NOMO-1 treated with dmso at 0.1 percent for 144 hours (cell line): ENCODE results near the gene MBD3L1.

Experiments
- DNase-seq: peaks from one replicate; lab custom pipeline; 2025; ENCODE audit not compliant: unreplicated experiment; lab: John Stamatoyannopoulos, UW

The MBD3L1 gene

DNA sequence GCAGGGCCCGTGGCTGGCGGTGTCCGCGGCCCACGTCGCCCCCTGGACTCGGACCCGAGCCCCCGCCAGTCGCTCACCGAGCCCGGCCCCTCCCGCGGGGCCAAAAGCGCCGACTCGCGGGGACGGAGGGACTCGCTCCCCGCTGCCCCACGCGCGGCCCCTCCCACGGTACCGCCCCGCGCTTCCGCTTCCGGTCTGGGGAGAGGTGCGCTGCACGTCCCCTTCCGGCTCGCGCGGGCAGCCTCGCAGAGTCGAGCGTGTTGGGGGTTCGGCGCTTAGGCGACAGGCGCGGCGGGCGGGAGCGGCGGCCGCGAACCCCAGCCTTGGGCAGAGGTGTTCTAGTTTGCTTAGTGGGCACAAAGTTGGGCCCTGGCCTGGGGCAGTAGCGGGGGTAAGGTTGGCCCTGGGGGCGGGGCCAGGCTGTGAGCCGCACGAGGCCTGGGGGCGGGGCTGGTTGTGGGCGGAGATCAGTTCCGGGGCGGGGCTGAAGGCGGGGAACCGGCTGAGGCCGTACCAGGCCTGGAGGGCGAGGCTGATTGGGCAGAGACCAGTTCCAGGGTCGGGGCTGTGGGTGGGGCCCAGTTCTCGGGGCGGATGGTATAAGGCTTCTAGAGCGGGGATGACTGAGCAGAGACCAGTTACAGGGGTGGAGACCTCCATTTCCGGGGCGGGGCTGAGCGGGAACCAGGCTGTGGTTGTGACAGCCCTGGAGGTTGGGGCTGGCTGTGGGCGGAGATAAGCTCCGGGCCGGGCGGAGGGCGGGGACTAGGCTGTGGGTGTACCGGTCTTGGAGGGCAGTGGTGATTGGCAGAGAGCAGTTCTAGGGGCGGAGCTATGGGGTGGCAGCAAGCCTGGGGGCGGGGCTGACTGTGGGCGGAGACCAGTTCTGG lies at the start of gene MBD3L1, which contains the start of gene ZNF558:
TSS of gene MBD3L1 (plus strand) at position 246 of the 890 bp plus-strand sequence. CDS start 10,302 bp downstream, outside the sequence.
TSS of gene ZNF558 (minus strand) at position 173 of the 890 bp plus-strand sequence. CDS start 9,645 bp downstream, outside the sequence.
- DNase-seq: peak; percentile 94

DNA sequence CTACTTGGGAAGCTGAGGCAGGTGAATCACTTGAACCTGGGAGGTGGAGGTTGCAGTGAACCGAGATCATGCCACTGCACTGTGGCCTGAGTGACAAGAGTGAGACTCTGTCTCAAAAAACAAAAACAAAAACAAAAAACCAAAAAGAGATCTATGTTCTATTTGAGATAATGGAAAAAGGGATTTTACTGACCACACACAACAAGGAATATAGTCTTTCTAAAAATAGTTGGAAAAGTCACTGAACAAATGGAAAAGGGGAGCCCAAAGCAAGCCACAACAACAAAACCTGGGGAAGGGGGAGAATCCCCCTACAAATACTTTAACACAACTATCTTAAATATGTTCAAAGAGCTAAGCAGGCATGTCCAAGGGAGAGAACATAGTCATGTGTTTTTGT lies 37.4 kb upstream of the MBD3L1 start:
- DNase-seq: no peak

DNA sequence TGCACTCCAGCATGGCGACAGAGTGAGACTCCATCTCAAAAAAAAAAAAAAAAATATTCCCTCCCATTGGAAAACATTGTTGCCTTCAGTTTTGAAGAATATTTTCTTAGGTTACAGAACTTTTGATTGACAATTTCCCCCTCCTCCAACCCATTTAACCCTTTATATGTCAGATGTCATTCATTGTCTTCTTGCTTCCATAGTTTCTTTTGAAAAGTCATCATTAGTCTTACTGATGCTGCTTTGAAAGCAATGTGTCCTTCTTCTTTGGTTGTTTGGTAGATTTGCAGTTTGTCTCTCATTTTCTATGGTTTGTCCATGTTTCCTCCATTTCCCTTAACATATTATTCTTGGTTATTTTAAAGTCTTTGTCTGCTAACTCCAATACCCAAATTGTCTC lies 25.5 kb upstream of the MBD3L1 start:
- no peak for DNase-seq

DNA sequence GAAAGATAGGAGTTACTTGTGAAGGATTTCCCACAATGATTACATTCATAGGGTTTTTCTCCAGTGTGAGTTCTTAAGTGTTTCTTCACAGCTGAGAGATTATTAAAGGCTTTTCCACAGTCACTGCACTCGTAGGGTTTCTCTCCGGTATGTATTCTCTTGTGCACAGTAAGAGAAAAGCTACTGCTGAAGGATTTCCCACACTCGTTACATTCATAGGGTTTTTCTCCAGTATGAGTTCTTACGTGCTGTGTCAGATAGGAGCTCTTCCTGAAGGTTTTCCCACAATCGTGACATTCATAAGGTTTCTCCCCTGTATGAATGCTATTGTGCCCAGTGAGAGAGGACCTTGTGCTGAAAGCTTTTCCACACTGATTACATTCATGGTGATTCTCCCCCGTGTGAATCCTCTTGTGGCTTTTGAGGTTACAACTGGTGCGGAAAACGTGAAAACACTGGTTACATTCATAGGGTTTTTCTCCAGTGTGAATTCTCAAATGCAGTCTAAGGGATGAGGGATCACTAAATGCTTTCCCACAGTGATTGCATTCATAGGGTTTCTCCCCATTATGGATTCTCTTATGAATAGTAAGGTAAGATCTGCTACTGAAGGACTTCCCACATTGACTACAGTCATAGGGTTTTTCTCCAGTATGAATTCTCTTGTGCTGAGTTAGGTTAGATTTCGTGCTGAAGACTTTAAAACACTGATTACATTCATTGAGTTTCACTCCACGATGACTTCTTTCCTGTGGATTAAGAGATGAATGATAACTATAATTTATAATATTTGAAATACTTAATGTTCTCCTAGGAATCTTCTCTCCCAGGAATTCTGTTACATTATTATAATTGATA lies 20.6 kb upstream of the MBD3L1 start:
- no peak for DNase-seq

DNA sequence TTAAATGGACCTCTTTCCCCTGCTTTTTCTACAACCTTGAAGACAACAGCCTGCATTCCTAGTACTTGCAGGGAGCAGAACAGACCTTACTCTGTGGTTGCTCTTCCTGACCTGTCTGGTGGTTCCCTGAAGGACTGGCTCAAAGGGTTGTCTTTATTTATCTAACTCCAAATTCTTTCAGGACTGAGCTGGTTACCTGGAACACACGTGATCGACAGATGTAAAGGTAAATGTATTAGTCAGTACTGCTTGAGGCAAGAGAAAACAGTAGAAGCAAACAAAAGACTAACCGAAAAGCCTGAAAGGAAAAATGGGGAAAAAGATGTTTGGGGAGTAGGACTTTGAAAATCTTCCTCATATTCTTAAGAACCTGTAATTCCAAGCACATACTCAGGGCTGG lies 18.0 kb upstream of the MBD3L1 start:
- DNase-seq: no peak

DNA sequence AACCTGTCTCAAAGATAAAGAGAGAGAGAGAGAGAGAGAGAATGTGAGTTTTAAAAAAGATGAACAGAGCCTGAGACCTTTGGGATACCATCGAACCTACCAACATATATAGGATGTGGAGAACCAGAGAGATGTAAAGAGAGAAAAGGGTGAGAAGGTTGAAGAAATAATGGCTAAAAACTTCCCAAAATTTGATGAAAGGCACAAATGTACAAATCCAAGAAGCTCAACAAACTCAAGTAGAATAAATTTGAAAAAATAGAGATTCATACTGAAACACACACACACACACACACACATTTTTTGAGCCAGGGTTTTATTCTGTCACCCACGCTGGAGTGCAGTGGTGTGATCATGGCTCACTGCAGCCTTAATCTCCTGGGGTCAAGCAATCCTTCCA lies 16.4 kb upstream of the MBD3L1 start:
- DNase-seq: no peak

DNA sequence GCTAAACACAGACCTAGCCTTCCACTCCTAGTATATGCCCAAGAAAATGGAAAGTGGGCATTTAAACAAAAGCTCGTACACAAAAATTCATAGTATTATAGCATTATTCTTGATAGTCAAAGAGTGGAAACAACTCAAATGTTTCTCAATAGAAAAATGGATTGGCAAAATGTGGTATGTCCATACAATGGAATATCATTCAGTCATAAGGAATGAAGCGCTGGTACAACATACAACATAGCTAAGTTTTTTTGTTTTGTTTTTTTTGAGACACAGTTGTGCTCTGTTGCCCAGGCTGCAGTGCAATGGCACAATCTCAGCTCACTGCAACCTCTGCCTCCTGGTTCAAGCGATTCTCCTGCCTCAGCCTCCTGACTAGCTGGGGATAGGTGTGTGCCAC lies 11.9 kb upstream of the MBD3L1 start:
- DNase-seq: no peak

DNA sequence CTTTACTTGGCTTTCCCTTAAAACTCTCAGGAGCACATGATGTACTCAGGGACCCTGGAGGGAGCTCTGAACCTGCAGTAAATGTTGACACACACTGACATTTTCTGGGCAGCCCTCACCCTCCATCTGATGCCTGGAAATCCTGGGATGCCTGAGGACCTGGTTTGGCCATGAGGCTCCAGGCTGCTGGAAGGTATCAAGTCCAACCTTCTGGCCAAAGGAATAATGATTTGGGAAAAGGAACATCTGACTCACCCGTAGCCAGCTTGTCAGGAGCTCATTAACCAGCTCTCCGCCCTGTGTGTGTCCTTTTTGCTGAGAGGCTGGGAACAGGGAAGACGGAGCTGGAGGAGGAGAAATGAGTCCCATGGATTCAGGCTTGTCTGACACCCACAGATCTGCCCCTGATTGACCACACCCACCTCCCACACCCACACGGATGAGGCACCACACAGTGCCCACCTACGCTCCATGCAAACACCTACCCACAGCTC lies 10.4 kb upstream of the MBD3L1 start:
- no peak for DNase-seq

DNA sequence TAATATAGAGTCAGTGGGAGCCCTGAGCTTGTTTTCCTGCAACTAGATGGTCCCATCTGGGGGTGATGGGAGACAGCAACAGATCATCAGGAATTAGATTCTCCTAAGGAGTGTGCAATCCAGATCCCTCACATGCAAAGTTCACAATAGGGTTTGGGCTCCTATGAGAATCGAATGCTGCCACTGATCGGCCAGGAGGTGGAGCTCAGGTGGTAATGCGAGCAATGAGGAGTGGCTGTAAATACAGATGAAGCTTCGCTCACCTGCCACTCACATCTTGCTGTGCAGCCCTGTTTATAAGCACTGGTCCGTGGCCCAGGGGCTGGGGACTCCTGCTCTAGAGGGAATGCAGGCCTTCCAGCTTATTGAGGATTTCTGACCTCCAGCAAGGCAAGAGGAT lies 5.8 kb upstream of the MBD3L1 start:
- no peak for DNase-seq

DNA sequence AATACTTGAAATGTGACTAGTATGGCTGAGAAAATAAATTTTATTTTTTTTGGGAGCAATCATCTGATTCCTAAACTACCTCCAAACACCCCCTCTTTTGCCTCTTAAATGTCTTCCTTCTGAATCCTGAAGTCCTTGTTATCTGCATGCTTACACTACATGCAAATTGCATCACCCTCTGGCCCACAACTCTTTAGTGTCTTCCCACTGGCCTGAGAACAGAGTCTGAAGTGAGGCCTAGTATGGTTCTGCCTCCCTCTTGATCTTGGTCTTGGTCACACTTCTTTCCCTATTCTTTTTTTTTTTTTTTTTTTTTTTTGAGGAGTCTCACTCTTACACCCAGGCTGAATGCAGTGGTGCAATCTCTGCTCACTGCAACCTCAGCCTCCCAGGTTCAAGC lies 4.9 kb upstream of the MBD3L1 start:
- DNase-seq: no peak

DNA sequence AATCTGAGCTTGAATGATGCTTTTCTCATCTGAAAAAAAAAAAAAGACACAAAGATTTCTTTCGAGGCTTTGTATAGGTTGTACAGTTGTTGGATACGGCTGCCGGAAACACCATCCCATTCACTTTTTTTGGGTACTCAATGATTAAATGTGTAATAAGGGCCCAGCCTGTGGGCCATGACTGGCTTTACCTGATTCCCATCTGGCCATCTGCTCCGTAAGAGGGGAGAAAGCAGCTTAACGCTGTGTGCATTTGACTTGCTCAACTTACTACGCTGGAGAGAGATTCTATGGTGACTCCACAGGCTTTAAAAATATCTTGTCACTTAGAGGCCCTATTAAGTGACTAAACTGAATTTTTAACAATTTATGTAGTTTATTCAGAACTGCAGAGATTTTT lies 804 bp upstream of the MBD3L1 start:
- no peak for DNase-seq

DNA sequence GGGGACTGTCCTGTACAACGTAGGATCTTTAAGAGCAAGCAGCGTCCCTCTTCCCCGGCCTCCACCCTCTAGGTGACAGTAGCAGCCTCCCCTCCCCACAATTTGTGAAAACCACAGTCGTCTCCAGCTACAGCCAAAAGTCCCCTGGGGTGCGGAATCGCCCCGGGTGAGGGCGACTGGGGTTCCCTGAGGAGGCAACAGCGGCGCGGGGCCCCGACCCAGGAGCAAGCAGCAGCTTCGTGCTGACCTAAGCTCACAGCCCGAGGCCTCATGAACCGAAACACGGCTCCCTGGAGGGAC lies 395 bp upstream of the MBD3L1 start:
- DNase-seq: peak; percentile 78

DNA sequence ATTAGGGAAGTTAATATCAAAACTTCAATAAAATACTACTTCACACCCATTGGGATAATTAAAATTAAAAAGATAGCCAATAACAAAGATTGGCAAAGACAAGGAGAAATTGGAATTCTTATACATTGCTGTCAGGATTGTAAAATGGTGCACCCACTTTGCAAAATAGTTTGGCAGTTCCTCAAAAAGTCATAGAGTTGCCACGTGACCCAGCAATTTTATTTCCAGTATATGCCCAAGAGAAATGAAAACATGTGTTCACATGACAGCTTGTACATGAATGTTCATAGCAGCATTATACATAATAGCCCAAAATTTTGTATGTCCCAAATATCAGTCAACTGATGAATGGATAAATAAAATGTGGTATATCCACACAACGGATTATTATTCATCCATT lies 3.3 kb downstream of the MBD3L1 start:
- no peak for DNase-seq

DNA sequence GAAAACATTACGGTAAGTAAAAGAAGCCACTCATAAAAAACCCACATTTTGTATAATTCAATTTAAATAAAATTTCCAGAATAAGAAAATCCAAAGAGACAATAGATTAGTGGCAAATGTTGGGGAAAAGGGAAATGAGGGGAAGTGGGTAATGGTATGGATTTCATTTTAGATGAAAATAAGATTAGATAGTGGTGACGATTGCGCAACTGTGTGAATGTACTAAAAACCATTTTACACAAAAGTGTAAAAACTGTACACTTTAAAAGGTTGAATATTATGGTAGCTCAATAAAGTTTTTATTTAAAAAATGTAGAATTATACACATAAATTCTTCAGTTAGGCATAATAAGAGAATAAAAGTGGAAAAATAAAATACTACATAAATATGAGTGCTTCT lies 3.7 kb downstream of the MBD3L1 start:
- no peak for DNase-seq

DNA sequence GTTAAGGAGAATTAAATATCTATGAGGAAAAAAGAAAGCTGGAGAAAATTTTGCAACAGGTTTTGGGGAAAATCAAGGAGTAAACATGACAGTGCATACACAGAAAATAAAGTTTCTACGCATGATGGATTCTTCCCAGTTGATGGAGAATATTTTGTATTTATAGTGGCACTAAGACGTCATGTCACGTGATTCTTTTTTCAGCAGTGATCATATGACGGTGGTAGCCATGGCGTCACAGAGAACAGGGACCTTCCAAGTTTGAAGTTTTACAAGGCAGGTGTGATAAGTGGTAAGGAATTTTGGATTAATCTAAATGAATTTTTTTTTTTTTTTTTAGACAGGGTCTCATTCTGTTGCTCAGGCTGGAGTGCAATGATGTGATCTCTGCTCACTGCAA lies 8.5 kb downstream of the MBD3L1 start:
- DNase-seq: no peak

DNA sequence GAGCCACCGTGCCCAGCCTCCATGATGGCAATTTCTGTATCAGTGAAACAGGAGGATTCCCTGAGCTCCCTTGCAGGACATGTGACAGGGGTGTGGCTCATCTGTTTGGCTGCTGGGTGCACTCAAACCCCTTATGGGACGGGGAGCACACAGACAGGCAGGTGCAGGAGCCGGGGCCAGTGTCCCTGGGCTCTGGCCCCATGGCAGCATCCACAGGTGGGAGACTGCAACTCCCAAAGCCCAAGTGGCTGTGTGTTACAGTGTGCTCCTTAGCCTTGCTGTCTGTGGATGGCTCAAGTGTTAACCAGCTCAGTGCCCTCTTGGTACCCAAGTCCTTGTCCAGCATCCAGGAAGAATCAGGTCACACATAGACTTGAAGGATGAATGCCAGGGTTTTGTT lies 14.6 kb downstream of the MBD3L1 start:
- DNase-seq: no peak

DNA sequence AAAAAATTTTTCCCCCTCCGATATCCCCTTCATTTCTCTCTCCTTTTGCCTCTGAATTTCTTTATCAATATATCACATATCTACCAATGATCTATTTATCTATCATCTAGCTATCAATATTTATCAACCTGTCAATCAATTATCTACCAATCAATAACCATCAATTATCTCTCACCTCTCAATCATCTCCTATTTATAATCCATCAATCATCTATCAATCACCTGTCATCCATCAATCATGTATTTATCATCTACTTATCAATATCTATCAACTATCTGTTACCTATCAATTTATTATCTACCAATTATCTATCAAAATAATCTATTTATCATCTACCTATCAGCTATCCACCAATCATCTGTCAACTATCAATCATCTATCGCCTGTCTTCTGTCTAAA lies 17.1 kb downstream of the MBD3L1 start:
- no peak for DNase-seq

DNA sequence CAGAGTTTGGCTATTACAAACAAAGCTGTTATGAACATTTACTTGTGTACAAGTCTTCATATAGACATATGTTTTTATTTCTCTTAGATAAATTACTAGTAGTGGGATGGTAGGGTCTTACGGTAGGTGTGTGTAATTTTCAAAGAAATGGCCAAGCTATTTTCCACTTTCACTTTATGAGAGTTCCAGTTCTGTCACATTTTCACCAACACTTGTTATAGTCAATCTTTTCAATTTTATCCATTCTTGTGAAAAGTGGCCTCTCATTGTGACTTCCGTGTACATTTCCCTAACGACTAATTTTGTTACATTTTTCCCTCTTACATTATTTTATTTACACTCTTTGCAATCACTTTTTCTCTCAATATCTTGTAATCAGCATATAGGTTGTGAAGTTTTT lies 18.3 kb downstream of the MBD3L1 start:
- no peak for DNase-seq

DNA sequence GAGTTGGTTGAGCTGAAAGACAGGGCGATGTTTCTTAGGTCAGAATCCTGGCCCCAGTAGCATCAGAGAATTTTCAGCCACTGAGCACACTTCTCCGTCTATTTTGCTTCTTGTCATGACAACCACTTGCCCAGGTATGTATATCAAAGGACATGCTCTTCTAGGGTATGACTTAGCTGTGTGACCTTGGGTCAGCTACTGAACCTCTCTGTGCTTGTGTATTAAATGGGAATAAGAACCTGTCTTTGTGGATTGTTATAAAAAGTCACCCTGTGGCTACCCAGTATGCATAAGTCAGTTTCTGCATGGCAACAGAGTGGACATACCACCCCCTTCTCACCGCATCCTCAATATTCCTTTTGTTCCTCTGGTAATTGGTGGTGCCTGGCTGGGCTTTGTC lies 26.1 kb downstream of the MBD3L1 start:
- DNase-seq: no peak

DNA sequence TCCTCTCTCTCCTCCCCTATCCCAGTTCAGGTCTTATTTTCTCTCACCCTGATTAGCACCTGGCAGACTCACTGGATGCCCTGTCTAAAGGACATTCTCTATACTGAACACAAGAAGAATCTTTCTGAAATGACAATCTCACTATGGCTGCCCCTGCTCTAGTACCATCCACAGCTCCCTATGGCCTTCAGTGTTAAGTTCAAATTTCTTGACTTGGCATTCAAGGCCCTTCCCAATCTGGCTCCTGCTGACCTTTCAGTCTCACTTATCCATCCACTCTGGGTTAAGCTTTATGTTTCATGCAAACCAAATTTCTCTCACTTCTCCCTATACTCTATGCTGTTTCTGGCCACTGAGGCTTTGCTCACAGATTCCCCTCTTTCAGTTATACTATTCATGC lies 34.2 kb downstream of the MBD3L1 start:
- no peak for DNase-seq

DNA sequence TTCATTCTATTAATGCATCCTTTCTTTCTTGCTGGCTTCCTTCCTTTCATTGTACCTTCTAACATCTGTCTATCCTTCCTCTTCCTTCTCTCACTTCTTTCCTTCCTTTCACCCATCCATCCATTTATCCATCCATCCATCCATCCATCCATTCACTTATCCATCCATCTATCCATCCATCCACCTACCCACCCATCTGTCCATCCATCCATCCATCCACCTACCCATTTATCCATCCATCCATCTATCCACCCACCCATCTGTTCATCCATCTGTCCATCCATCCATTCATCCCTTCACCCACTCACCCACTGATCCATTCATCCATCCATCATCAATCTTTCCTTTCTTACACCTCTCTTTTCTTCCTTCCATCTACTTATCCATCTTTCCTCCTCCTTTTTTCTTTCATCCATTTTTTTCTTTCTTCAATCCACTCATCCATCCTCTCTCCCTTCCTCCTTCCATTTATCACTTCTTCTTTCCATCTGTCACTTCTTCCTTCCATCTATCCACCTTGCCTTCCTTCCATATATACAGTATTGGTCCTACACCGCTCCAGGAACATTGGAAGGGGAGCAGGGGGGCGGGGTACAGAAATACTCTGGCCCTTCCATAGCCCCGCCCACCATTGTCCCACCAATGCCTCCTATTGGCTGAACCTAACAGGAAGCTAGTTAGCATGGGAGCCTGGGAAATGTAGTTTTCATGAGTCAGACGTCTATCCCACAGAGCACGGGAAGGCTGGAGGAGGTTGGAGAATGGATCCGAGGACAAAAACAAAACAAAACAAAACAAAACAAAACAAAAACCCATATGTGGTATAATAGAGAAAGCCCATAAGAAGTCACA lies 45.9 kb downstream of the MBD3L1 start:
- no peak for DNase-seq
